ENCODE data around the gene KLHL9.

The KLHL9 gene

DNA sequence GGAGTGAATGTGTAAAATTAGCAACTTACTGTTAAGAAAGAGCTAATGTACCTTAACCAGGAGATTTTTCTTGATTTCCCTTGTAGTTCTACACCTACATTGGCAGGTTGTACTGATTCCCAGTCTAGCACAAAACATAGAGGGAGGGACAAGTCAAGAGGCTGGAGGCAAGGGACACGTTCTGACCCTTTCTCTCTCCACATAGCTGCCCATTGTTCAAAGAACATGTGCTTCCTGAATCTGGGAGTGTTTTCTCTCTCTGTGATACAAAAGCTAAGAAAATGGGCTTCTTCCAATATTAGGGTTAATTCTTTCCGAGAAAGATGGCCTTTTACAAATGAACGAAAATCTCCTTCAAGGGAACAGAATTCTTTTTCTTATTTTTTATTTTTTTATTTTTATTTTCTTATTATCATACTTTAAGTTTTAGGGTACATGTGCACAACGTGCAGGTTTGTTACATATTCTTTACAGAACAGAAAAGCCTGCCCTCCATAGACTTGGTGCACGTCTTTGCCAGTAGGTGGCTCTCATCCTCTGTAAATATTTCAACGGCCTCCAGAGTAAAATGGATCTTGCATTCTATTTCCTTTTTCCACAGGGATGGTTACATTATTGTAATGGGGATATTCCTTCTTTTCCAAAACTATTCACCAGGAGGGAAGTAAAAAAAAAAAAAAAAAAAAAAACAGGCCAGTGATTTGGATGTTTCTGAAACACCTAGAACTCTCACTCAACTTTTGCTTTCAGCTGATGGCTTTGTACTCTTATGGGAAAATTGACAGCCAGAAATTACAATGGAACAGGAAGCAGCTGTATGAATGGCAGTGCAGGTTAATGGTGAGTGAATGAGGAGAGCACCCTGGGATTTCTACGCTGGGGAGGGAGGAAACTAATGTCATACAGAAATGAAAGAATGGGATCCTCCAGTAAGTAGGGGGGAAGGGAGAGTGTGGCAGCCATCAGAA lies 17.0 kb downstream of the KLHL9 start:
- peak; percentile 52 for DNase-seq

DNA sequence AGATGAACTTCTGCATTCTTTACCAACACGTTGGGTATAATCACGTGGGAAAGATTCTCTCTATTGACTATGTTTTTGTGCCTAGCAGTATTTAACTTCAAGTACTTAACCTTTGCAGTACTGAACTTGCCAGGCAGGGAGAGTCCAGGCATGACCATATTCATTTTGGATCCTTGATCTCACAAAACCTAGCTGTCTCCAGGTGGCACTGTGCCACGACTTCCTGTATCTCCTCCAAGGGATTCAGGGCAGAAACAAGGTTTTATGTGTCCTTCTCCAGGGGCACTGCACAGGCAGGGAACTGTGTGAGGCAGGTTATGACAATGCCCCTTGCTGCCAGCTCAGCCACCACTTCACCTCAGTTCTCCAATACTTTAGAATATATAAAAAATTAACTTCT lies 18.3 kb downstream of the KLHL9 start:
- no peak for DNase-seq

DNA sequence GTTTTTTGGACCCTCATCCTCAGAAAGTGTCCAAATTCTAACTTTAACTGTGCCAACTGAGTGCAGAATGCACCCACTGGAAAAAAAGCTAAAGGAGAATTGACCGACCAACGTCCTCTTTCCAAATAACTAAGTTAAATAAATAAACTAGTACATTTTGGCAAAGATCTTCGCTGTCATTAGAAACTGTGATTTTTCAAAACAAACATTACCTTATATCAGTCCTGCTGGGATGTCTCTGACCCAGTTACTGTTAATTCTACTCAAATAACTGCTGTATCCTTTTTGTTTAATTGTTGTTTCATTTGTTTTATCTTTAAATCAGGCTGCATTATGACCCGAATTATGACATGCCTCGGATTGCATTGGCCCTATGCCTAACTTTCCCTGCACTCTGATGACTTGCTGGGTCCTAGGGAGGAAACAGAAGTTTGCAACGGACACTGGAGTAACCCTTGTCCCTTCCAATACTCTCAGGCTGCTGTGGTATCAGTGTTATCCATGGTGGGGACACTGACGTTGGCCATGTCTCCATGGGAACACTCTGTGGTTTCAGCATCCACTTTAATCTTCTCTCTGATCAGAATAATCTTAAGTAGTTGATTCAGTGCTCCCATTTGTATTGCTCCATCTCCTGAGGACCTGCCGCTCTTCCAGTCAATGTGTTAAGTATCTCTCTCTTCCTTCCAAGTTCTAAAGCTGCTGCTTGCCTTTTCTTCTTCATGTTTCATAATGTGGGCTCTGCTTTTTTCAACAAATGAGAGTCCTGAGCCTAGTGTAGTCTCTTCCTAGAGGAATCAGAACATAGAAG lies 19.0 kb downstream of the KLHL9 start:
- no peak for DNase-seq

DNA sequence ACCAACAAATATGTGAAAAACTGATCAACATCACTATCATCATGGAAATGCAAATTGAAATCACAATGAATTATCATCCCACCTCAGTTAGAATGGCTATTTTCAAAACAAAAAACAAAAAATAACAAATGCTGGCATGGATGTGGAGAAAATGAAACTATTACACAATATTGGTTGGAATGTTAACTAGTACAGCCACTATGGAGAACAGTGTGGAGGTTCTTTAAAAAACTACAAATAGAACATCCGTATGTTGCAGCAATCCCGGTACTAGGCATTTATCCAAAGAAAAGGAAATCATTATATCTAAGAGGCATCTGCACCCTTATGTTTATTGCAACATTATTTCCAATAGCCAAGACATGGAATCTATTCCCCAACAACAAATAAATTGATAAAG lies 21.1 kb downstream of the KLHL9 start:
- no peak for DNase-seq

DNA sequence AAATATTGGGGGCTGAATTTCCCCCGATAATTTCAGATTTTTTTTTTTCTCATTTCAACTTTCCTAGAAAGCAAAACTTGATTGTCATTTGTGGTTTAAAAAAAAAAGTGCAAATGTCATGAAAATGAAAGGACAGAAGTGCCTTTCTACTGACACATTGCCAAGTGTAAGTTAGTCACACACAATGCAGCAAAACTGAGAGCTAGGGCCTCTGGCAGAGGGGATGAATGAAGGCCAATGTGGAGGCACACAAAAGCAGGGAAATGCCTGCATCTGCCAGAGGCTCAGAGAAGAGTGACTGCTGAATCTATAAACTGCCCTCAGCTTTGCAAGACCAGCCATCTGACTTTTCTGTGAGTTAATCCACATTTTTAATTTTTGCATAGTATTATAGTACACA lies 23.3 kb downstream of the KLHL9 start:
- DNase-seq, result no peak

DNA sequence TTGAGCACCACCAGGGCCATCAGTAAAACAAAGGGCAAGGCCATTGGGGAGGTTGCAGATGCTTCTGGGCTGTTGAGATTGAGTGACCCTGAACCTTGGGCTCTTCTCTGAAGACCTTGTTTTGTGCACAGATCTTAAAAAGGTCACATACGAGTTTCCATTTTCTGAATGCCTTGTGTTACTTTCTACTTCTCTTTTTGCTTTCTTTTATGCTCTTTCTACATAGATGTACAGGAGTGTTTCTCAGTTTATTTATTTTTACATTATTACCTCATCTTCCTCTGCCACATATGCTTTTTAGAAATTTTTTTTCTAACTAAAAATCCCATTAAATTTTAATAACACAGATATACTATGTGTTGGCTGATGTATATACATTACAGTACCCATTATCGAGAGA lies 30.0 kb downstream of the KLHL9 start, which contains the start of gene IFNA5:
Gene IFNA5, minus strand, starts transcription at position 101 of the 400 bp plus-strand sequence. Its CDS starts 57 bp downstream, at position 44.
- no peak for DNase-seq

DNA sequence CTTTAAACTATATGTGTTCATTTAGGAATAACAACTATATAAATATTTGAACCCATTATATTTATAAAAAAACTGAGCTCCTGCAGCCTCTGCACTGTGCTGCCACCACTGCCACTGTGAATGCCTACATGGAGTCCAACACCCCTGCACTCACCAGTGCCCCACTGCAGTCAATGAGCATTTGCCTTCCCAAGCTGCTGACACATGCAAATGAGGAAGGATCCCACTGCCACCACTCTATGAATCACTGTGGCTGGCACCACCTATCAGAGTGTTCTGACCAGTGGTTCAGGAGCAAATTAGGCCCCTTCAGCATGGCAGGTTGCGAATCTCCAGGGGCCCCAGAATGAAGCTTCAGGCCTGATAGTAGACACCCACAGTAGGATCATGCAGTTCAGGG lies 39.2 kb downstream of the KLHL9 start:
- no peak for DNase-seq

DNA sequence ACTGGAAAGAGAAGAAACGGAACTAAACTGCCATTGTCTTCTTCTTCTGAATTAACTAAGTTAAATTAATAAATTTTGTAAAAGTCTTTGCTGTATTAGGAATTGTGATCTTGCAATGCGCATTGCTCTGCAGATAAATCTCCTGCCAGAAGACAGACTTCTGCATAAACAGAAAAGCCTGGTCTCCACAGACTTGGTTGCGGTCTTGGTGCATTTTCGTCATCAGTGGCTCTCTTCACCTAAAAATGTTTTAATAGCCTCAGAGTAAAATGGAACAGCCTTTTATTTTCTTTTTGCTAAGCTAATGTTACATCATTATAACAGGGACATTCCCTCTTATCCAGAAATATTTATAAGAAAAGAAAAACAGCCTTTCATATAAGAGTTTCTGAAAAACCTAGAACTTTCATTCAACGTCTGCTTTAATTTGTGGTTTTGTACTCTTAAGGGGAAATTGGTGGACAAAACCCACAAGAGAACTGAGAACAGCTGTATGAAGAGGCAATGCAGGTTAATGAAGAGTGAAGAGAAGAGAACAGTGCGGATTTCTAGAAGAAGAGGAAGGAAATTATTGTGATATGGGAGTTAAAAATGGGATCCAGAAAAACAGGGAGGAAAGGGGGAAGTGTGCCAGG lies 40.2 kb downstream of the KLHL9 start:
- no peak for DNase-seq

DNA sequence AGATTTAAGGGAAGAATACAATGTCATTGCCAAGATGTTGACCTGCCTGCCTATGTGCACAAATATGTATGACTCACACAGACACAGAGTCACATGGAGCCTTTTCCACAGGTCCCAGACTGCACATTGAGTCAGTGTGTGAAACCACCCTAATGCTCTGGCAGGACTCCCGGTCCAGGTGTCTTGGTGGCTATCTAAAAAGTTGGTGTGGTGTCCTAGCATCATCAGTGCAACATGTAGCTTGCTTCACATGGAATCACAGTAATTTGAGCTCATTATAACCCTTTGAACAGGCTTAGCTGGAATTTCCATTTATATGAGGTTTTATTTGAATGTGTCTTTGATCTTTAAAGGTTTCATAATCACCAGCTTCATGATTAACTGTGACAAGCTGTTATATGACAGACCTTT lies 40.8 kb downstream of the KLHL9 start:
- peak; percentile 7 for DNase-seq

DNA sequence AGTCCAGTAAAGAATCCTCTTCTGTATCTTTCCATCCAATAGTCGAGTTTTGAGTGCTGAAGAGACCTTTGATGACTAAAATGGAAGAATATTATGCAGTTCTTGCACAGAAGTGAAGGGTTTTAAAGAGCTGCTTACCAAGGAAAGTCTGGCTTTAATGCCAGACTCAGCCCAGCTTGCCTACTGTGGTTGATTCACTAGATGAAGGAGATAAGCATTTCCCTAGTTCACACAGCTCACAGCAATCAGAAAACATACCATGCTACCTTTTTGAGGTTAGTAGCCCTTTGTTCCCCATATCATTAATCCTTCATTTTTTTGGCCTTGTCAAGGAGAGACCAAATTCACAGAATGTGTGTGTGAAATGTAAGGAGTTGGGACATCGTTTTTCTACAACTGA lies 45.4 kb downstream of the KLHL9 start:
- DNase-seq, result no peak

DNA sequence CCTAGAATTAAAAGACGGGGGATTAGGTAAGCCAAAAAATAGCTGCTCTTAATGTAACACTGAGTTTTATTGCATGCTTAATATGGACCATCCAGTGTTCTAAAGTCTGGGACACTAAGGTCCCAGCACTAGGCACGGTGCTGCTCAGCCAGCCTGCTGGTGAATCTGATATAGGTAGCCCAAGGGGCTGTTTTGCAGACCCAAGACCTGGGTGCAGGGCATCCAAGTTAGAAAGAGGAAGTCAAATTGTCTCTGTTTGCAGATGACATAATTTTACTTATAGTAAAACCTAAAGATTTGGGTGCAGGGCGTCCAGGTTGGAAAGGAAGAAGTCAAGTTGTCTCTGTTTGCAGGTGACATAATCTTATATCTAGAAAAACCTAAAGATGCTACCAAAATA lies 47.9 kb downstream of the KLHL9 start:
- DNase-seq, result no peak

DNA sequence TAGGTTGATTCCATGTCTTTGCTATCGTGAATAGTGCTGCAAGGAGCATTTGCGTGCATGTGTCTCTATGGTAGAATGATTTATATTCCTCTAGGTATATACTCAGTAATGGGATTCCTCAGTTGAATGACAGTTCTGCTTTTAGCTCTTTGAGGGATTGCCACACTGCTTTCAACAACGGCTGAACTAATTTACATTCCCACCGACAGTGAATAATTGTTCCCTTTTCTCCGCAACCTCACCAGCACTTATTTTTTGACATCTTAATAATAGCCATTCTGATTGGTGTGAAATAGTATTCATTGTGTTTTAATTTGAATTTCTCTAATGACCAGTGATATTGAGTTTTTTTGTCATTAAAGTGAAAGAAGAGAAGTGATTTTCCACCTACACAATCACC lies 48.5 kb downstream of the KLHL9 start:
- DNase-seq, result no peak

DNA sequence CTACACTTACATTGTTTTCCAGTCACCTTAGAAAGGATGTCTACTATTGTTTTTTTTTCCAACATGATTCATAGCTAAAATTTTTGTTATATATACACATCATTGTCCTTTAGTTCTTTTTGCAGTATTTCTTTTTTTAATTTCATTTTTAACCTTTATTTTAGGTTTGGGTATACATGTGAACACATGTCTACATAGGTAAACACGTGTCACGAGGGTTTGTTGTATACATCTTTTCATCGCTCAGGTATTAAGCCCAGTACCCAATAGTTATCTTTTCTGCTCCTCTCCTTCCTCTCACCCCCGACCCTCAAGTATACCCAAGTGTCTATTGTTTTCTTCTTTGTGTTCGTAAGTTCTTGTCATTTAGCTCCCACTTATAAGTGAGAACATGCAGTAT lies 49.1 kb downstream of the KLHL9 start:
- no peak for DNase-seq

DNA sequence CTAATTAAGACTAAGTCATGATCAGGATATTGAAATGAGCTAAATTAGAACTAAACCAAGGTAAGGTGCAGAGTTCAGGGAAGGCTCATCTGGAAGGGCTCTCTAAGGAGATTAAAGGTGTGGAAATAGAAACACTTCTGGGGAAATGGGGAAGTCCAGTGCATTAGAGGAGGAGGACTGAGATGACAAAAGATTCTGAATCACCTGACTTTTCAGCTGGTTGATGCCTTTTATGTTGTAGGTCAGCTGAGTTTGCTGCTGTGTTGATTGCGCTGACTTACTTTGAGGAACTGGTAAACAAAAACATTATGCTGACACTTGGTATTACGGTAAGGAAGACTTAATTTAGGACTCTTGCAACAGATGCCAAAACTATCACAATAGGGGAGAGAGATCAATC lies 53.9 kb downstream of the KLHL9 start:
- no peak for DNase-seq
